HepG2 (cell line): ENCODE measurements around the gene COQ4.

Source experiments
- EZH2 ChIP-seq: conservative IDR thresholded peaks from 2 replicates; pipeline ENCODE4 v1.6.1; 2012; ENCODE audit warnings: mild to moderate bottlenecking, low read depth, low read length, moderate library complexity
- NFKB2 ChIP-seq: sonication (generic); formaldehyde crosslinking; IDR thresholded peaks from 2 replicates; pipeline ENCODE4 v1.4.0; 2020; ENCODE audit warnings: missing genetic modification reagents, borderline replicate concordance
- RAD21 ChIP-seq: fragments of 450-650 bp; formaldehyde crosslinking; IDR thresholded peaks from 2 replicates; pipeline ENCODE4 v1.5.0; 2020; ENCODE audit warnings: mild to moderate bottlenecking
- TBP ChIP-seq: sonication (generic); formaldehyde crosslinking; IDR thresholded peaks from 2 replicates; pipeline ENCODE4 v1.5.0; 2020; ENCODE audit warnings: missing genetic modification reagents
- ZNF232 ChIP-seq: sonication (generic); formaldehyde crosslinking; IDR thresholded peaks from 2 replicates; pipeline ENCODE4 v1.4.0; 2020; ENCODE audit warnings: missing genetic modification reagents, borderline replicate concordance

GRCh38 chr9:128362774-128363173 is 40.1 kb downstream of the COQ4 start:
- TF ChIP-seq RAD21 (no peak), NFKB2 (no peak), ZNF232 (CRISPR knock-in tag) (no peak), EZH2 (no peak), TBP (no peak)
